Left lobe of liver (tissue), 2 donors: ENCODE data around the gene CTIF. TPM values are rescaled to one million over a fixed set of nuclear protein-coding genes. Genes with fewer than 3 reads are reported as not detected.

Experiments
- ATAC-seq: fragments of 200-7000 bp; cut with Tn5 transposase; one replicate; pipeline ENCODE4 v1.9.1; 2020; ENCODE audit warnings: mild to moderate bottlenecking, moderate library complexity
- DNase-seq: peaks from one replicate; pipeline ENCODE4 v3.0.0-alpha.2; 2020; ENCODE audit warnings: low spot score
- total RNA-seq: library from RNA; stranded (reverse); gene quantifications from one replicate; pipeline ENCODE4 v1.2.1, GENCODE V29; 2021
- donor health status: DM: no; HTN: no; CAD: no; lungs with moderate emphysema.
- donor health status: DM: no; HTN: yes; CAD: no.

CTIF gene
- total RNA-seq, 1 donor from 2014 or later = 74.4 TPM

- DNase-seq = no peak
- no peak for ATAC-seq
Observed at GRCh38 chr18:48762836-48763718, 224.2 kb downstream of the CTIF start.

DNA sequence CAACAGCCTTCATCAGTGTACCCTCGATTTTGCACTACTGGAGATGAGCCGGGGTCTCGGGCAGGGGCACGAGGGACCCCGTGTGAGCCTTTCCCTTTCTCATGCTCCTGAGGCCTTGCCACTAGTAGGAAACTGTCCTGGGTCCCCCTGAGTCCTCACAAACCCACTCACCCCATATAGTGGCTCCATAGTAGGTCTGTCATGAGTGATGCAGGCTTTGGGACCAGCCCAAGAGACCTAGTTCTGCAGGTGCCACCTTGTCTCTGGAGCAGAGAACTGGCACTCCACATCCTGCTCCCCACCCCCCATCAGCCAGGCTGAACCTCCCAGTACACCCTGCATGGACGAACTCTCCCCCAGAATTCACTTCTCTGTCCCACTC is 224.9 kb downstream of the CTIF start:
- no peak for ATAC-seq

DNA sequence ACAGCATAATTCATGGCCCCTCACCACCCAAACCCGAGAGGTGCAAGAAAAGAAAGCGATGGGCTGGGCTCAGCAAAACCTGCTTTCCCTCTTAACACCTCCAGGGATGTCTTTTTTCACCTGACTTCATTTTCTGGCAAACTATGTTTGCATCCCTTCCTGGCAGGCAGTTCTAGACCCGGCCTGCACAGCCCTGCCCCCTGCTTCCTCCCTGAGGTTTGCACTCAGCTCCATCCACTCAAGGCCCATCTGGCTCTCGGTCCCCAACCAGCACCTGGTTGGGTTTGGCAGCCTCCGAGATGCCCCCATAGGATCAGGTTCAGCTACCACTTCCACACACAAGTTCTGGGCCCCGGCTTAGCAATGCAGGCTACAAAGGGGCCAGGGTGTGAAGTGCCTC is 226.2 kb downstream of the CTIF start:
- peak; percentile 8 for ATAC-seq
- DNase-seq = no peak

More for the DNA sequence above, 224.9 kb downstream of the CTIF start:
- DNase-seq = no peak

- DNase-seq (no peak), ATAC-seq (no peak)
Observed at GRCh38 chr18:48766026-48766425, 227.2 kb downstream of the CTIF start.

GRCh38 chr18:48766487-48766886 is 227.7 kb downstream of the CTIF start:
- ATAC-seq (no peak), DNase-seq (no peak)

- DNase-seq (no peak), ATAC-seq (no peak)
Observed at GRCh38 chr18:48767090-48767690, 228.4 kb downstream of the CTIF start.

- no peak for DNase-seq
- no peak for ATAC-seq
Observed at GRCh38 chr18:48769006-48769636, 230.3 kb downstream of the CTIF start.

- ATAC-seq (no peak), DNase-seq (no peak)
Observed at GRCh38 chr18:48770243-48770642, 231.4 kb downstream of the CTIF start.

GRCh38 chr18:48771641-48772375 is 233.0 kb downstream of the CTIF start:
- ATAC-seq = peak; percentile 75

DNA sequence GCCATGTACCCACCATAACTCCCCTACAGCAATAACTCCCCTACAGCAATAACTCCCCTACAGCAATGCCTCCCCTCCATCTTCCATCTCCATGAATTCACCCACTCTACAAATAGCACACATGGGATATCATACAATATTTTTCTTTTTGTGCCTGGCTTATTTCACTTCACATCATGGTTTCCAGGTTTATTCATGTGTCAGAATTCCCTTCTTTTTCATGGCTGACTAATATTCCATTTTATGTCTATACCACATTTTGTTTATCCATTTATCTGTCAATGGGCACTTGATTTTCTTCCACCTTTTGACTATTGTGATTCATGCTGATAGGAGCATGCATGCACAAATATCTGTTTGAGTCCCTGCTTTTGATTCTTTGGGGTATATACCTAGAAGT is 233.6 kb downstream of the CTIF start:
- ATAC-seq (no peak), DNase-seq (no peak)

More at GRCh38 chr18:48771641-48772375, 233.0 kb downstream of the CTIF start:
- peak; percentile 71 for DNase-seq

- ATAC-seq = no peak
Observed at GRCh38 chr18:48773821-48774220, 235.0 kb downstream of the CTIF start.

GRCh38 chr18:48774941-48775340 is 236.1 kb downstream of the CTIF start:
- no peak for ATAC-seq
- no peak for DNase-seq

More at GRCh38 chr18:48773821-48774220, 235.0 kb downstream of the CTIF start:
- DNase-seq = no peak

- ATAC-seq (peak; percentile 48), DNase-seq (peak; percentile 61)
Observed at GRCh38 chr18:48775372-48776155, 236.7 kb downstream of the CTIF start.

DNA sequence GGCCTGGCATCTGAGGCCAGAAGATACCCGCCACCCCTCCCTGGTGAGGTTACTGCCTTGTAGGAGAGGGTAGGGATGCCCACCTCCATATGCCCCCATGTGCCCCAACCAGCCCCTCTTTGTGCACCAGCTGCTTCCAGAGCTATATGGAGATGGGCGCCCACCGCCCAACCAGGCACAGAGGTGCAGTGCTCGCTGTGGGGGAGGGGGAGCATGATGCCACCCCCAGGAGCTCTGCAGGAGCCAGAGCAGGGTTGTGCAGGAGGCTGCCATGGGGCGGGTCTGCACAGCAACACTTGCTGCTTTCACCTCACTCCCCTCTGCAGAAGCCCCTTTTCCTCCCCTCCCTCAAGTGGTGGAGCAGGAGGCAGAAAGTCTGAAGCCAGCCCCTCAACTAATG is 237.3 kb downstream of the CTIF start:
- no peak for DNase-seq
- ATAC-seq = no peak

GRCh38 chr18:48776641-48777025 is 237.8 kb downstream of the CTIF start:
- ATAC-seq = no peak
- DNase-seq = no peak

GRCh38 chr18:48777026-48777743 is 238.4 kb downstream of the CTIF start:
- DNase-seq = peak; percentile 63
- ATAC-seq = peak; percentile 8

DNA sequence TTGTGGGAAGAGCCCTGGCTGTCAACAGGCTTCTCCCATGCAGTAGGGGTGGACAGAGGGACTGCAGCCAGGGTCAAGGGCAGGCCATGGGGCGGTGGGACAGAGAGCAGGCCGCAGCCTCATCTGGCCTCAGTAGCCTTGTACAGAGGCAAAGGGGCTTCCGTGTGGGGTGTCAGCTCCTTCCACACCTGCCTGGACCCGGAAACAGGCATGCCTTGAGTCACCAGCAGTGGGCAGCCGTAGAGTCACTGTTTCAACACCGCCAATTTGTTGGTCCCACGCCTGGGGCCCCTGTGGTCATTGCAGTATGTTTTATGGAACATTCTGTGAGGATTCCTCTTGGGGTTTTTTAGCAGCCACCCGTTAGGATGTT is 238.9 kb downstream of the CTIF start:
- no peak for DNase-seq
- no peak for ATAC-seq

DNA sequence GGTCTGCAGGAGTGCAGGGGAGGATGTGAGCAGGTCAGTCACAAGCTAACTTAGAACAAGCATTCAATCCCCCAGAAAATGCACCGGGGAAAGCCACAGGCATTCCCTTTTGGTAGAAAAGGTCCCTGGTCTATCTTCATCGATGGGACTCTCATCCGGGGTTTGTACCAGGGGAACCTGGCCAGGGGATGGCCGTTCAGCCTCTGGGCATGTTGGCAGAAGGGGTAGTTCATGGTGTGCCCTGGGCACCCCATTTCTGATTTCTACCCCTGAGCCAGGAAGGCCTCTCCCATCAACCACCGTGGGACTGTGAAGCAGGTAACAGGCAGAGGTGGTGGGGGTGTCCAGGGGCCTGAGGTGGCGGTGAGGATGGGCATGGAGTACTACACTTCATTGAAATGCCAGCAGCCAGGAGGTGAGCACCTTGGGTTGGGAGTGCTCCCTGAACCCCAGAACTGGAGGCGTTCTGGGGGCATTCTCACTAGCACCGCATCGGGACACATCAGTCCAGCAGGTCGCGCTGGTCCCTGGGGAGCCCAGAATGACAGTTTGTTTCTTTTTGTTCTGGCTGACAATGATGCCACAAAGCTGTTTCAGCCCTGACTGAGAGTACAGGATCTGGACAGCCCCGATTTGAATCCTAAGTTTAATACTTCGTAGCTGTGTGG is 239.6 kb downstream of the CTIF start:
- DNase-seq (no peak), ATAC-seq (no peak)

DNA sequence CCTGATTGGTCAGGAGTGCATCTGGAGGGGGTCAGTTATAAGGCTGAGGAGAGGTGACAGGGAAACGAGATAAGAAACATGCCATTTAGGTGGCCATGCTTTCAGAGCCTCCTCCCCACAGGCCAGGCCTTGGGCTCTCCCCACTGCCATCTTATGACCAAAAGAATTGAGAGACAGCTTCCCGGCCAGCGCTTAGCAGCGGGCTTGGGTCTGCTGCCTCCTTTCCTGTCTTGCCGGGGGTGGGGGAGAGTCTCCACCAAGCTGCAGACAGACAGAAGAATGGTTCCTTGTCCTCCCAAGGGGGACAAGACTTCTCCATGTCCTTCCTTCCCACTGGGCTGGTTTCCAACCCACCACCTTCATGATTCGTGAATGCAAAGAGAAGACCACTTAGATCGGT is 240.6 kb downstream of the CTIF start:
- no peak for DNase-seq
- no peak for ATAC-seq
